ENCODE measurements around the gene MYO1D.
"Not testable (repeated sequence)": the region's sequence is repeated elsewhere in the genome, so short reads cannot be mapped to it uniquely, and the experiment has no call there.

The MYO1D gene

DNA sequence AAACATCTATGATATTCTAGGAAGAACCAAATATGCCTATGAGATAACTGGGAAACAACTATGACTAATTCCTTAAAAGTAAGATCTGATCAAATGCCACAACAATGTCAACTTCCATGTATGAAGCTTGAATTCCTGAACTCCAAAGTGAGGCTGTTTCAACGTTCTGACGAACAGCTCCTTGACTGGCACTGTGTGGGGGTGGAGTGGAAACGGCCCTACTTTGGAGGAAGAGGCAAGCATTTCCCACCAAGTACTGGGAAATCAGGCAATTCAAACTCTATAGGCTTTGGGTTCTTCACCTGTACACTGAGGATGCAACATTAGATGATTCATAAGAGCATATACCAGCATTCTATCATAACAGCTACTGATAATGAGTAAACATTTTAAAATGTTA, 203.0 kb downstream of the MYO1D start:
- no peak for DNase-seq (ENCODE audit: low read depth)

GRCh38 chr17:32672711-32673110, 204.2 kb downstream of the MYO1D start:
- no peak for DNase-seq (ENCODE audit: low read depth)

DNA sequence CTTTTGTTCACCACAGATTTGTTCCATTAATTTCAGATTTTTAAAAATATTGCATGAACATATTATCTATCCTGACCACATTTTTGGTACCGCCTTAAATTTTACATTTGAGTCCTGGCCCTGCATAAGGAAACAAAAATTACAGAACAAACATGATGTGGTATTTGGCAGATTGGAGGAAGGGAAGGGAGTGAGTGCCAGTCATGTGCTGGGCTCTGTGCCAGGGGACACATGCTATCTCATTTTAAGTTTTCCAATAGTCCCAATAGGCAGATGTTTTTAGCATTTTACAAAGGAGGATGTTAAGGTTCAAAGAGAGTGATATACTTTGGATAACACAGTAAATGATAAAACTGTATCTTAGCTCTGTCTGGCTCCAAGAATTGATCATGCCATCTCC, 205.0 kb downstream of the MYO1D start:
- DNase-seq (ENCODE audit: low read depth): no peak

- DNase-seq (ENCODE audit: low read depth): no peak
These were observed 211.9 kb downstream of the MYO1D start for GRCh38 chr17:32664936-32665583.

- DNase-seq (ENCODE audit: low read depth): no peak
These were observed 216.4 kb downstream of the MYO1D start for GRCh38 chr17:32660496-32660985.

- no peak for DNase-seq (ENCODE audit: low read depth)
These were observed 217.5 kb downstream of the MYO1D start for GRCh38 chr17:32659419-32659842.

- no peak for DNase-seq (ENCODE audit: low read depth)
These were observed 218.2 kb downstream of the MYO1D start for GRCh38 chr17:32658470-32659418.

GRCh38 chr17:32656886-32657285, 220.0 kb downstream of the MYO1D start:
- no peak for DNase-seq (ENCODE audit: low read depth)

DNA sequence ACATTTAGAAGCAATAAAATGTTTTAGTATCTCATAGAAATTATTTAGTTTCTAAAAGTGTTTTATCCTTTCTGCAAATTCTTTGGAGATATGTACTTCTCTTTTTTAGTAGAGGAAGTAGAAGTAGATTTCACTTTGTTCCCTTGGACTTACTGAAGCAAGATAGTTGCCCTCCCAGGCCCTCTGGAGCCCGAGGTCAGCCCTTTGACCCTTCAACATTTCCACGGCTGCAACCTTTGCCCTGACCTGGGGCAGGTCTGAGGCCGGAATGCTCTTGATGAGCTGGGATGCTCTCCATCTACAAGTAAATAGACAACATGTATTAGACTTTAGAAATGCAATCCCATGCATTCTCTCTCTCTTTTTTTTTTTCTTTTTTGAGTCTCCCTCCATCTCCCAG, 222.6 kb downstream of the MYO1D start:
- no peak for DNase-seq (ENCODE audit: low read depth)

- no peak for DNase-seq (ENCODE audit: low read depth)
These were observed 225.8 kb downstream of the MYO1D start for GRCh38 chr17:32651084-32651483.

- DNase-seq (ENCODE audit: low read depth): no peak
These were observed 228.5 kb downstream of the MYO1D start for GRCh38 chr17:32648450-32648849.

DNA sequence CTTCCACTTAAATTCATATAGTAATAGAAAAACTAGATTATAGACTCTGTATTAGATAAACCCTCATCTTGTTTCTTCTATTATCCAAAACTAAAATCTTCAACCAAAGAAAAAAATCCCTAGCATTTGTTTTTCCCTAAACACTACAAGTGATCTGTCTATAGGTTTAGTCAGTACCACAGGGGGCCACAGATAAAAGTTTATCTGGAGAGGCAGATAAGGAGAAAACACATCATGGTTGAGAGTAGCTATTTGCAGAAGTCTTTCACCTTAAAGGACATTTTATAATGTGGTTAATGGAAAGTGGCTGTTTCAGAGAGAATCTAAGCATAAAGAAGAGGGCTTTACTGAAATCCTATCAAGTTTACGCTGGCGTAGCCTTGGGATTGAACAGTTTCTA, 230.0 kb downstream of the MYO1D start:
- no peak for DNase-seq (ENCODE audit: low read depth)

DNA sequence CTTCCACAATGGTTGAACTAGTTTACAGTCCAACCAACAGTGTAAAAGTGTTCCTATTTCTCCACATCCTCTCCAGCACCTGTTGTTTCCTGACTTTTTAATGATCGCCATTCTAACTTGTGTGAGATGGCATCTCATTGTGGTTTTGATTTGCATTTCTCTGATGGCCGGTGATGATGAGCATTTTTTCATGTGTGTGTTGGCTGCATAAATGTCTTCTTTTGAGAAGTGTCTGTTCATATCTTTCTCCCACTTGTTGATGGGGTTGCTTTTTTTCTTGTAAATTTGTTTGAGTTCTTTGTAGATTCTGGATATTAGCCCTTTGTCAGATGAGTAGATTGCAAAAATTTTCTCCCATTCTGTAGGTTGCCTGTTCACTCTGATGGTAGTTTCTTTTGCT, 235.4 kb downstream of the MYO1D start:
- not testable (repeated sequence) for DNase-seq (ENCODE audit: low read depth)

- no peak for DNase-seq (ENCODE audit: low read depth)
These were observed 240.2 kb downstream of the MYO1D start for GRCh38 chr17:32636598-32637218.

GRCh38 chr17:32634167-32634566, 242.8 kb downstream of the MYO1D start:
- no peak for DNase-seq (ENCODE audit: low read depth)

- no peak for DNase-seq (ENCODE audit: low read depth)
These were observed 245.4 kb downstream of the MYO1D start for GRCh38 chr17:32631341-32632096.

- DNase-seq (ENCODE audit: low read depth): no peak
These were observed 247.2 kb downstream of the MYO1D start for GRCh38 chr17:32629563-32630190.

GRCh38 chr17:32628271-32629044, 248.5 kb downstream of the MYO1D start:
- DNase-seq (ENCODE audit: low read depth): no peak

GRCh38 chr17:32627239-32627996, 249.5 kb downstream of the MYO1D start:
- DNase-seq (ENCODE audit: low read depth): no peak

- DNase-seq (ENCODE audit: low read depth): no peak
These were observed 250.5 kb downstream of the MYO1D start for GRCh38 chr17:32626379-32626791.

All from HS-27A (cell line).